ENCODE results near the gene DEPDC7.

The DEPDC7 gene

GRCh38 chr11:33001281-33001680 lies 14.4 kb upstream of the DEPDC7 start:
- Histone ChIP-seq H3K27me3 (ENCODE audit: control insufficient read depth, insufficient read depth, low read length) (no peaks in the 10 kb centered on the region), H3K27ac (ENCODE audit: low read length) (no peak overlapping the region)

DNA sequence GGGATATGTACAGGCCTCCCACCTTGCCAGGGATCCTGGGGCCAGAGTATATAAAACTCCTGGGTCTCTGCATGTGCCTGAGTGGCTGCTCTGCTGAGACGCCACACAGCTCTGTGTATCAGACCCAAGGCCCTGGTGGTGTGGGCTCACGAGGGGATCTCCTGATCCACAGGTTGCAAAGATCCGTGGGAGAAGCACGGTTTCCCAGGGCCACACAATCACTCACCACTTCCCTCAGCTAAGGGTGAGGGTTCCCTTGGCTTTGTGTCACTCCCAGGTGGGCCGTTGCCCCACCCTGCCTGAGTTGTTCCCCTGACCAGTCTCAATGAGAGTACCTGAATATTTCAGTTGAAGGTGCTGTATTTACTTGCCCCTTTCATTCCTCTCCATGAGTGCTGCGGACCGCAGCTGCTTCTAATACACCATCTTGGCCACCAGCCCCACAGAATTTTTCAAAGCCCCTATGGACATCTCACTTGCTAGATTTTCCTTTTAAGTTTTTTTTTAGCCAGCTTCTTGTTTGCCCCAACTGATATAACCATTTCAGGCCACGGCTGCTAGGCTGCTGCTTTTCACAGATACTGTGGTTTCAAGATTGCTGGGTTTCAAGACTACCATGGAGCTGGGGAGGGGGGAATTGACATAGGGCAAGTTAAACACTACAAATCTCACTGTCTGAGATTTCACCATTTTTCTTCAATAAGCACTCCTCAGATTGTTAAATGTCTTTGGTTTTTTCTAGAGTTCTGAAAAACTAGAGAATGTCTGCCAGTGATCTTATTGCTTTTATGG lies 13.7 kb upstream of the DEPDC7 start:
- H3K4me3 ChIP-seq (ENCODE audit: low read length), result no peak overlapping the region
- no peaks in the 10 kb centered on the region for H3K36me3 ChIP-seq (ENCODE audit: control insufficient read depth, low read depth, low read length)
- H3K27ac ChIP-seq (ENCODE audit: low read length), result no peak overlapping the region
- H3K9me3 ChIP-seq (ENCODE audit: control insufficient read depth, low read depth, low read length), result no peaks in the 10 kb centered on the region
- no peak overlapping the region for H3K9ac ChIP-seq (ENCODE audit: low read length)
- H3K27me3 ChIP-seq (ENCODE audit: control insufficient read depth, insufficient read depth, low read length), result no peaks in the 10 kb centered on the region
- H3K4me1 ChIP-seq (ENCODE audit: control insufficient read depth, low read depth, low read length), result no peaks in the 10 kb centered on the region

More at GRCh38 chr11:33001281-33001680, 14.4 kb upstream of the DEPDC7 start:
- no peak overlapping the region for H3K9ac ChIP-seq (ENCODE audit: low read length)
- no peaks in the 10 kb centered on the region for H3K4me1 ChIP-seq (ENCODE audit: control insufficient read depth, low read depth, low read length)
- H3K36me3 ChIP-seq (ENCODE audit: control insufficient read depth, low read depth, low read length), result no peaks in the 10 kb centered on the region
- no peaks in the 10 kb centered on the region for H3K9me3 ChIP-seq (ENCODE audit: control insufficient read depth, low read depth, low read length)
- no peak overlapping the region for H3K4me3 ChIP-seq (ENCODE audit: low read length)

DNA sequence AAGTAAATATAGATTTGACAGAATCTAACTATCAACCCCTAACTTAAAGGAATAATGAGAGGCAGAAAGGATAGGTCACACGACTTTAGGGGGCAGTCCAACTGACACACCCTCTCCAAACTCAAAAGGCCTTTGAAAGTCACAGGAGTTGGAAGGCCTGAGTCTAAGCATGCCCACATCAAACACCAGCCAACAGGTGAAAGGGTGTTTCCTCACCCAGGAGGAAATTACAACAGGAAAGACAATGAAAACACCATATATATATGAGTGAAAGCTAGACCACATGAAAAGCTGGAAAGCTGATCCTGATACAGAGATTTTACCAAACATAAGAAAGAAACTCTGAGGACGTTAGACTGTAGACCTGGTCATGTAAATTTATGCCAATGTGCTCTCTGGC lies 10.5 kb upstream of the DEPDC7 start:
- no peak overlapping the region for H3K4me3 ChIP-seq (ENCODE audit: low read length)
- H3K9me3 ChIP-seq (ENCODE audit: control insufficient read depth, low read depth, low read length), result no peaks in the 10 kb centered on the region
- H3K27ac ChIP-seq (ENCODE audit: low read length), result no peak overlapping the region
- H3K27me3 ChIP-seq (ENCODE audit: control insufficient read depth, insufficient read depth, low read length), result no peaks in the 10 kb centered on the region
- no peaks in the 10 kb centered on the region for H3K36me3 ChIP-seq (ENCODE audit: control insufficient read depth, low read depth, low read length)
- H3K9ac ChIP-seq (ENCODE audit: low read length), result no peak overlapping the region
- H3K4me1 ChIP-seq (ENCODE audit: control insufficient read depth, low read depth, low read length), result no peaks in the 10 kb centered on the region

DNA sequence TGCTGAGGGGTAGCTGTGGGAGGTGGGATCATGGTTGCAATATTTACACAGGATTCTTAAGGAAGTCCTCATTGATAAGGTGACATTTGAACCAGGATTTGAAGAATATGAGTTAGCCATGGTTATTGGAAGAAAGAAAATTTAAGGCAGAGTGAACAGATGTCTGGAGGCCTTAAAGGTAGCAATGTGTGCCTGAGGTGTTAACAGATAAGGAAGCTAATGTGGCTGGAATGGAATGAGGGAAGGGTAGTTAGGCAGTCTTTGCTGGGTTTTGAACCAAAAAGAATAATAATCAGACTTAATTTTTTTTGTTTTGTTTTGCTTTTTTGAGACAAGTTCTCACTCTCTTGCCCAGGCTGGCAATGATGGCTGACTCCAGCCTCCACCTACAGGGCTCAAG lies 9.7 kb upstream of the DEPDC7 start:
- H3K9me3 ChIP-seq (ENCODE audit: control insufficient read depth, low read depth, low read length), result no peaks in the 10 kb centered on the region

DNA sequence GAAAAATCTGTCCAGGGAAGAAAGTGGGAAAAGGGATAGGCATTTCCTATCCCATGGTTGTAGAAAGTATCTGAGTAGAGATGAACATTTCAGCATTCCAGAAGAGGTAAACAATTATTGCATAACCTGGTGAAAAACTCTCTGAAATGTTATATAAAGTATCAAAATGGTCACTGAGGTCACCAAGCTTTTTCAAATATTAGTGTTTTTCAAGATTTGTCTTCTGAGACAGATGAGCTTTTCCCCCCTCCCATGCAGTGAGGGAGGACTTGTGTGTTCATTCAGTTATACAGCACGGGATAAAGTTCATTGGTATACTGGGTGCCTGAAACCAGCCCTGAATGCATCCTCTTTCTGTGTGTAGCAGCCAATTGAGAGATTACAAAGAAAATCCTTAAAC lies 1.9 kb upstream of the DEPDC7 start:
- Histone ChIP-seq H3K27ac (ENCODE audit: low read length) (no peak overlapping the region), H3K4me3 (ENCODE audit: low read length) (no peak overlapping the region), H3K9ac (ENCODE audit: low read length) (no peak overlapping the region), H3K36me3 (ENCODE audit: control insufficient read depth, low read depth, low read length) (no peaks in the 10 kb centered on the region), H3K4me1 (ENCODE audit: control insufficient read depth, low read depth, low read length) (peaks cover 10% of the 10 kb centered on the region), H3K27me3 (ENCODE audit: control insufficient read depth, insufficient read depth, low read length) (peaks cover 27% of the 10 kb centered on the region), H3K9me3 (ENCODE audit: control insufficient read depth, low read depth, low read length) (no peaks in the 10 kb centered on the region)

More for the DNA sequence above, 9.7 kb upstream of the DEPDC7 start:
- Histone ChIP-seq H3K9ac (ENCODE audit: low read length) (no peak overlapping the region), H3K36me3 (ENCODE audit: control insufficient read depth, low read depth, low read length) (no peaks in the 10 kb centered on the region), H3K27me3 (ENCODE audit: control insufficient read depth, insufficient read depth, low read length) (no peaks in the 10 kb centered on the region), H3K4me3 (ENCODE audit: low read length) (no peak overlapping the region), H3K4me1 (ENCODE audit: control insufficient read depth, low read depth, low read length) (no peaks in the 10 kb centered on the region), H3K27ac (ENCODE audit: low read length) (no peak overlapping the region)

GRCh38 chr11:33016654-33017053 lies 976 bp downstream of the DEPDC7 start:
- Histone ChIP-seq H3K36me3 (ENCODE audit: control insufficient read depth, low read depth, low read length) (no peaks in the 10 kb centered on the region), H3K9ac (ENCODE audit: low read length) (no peak overlapping the region), H3K4me3 (ENCODE audit: low read length) (peak overlapping the region; percentile 66), H3K27me3 (ENCODE audit: control insufficient read depth, insufficient read depth, low read length) (peaks cover 27% of the 10 kb centered on the region), H3K4me1 (ENCODE audit: control insufficient read depth, low read depth, low read length) (peaks cover 10% of the 10 kb centered on the region), H3K9me3 (ENCODE audit: control insufficient read depth, low read depth, low read length) (no peaks in the 10 kb centered on the region), H3K27ac (ENCODE audit: low read length) (no peak overlapping the region)

- Histone ChIP-seq H3K9me3 (ENCODE audit: control insufficient read depth, low read depth, low read length) (no peaks in the 10 kb centered on the region), H3K36me3 (ENCODE audit: control insufficient read depth, low read depth, low read length) (no peaks in the 10 kb centered on the region), H3K27ac (ENCODE audit: low read length) (no peak overlapping the region), H3K9ac (ENCODE audit: low read length) (no peak overlapping the region), H3K4me1 (ENCODE audit: control insufficient read depth, low read depth, low read length) (peaks cover 10% of the 10 kb centered on the region), H3K4me3 (ENCODE audit: low read length) (no peak overlapping the region), H3K27me3 (ENCODE audit: control insufficient read depth, insufficient read depth, low read length) (peaks cover 27% of the 10 kb centered on the region)
Observed at GRCh38 chr11:33017478-33017877, 1.8 kb downstream of the DEPDC7 start.

GRCh38 chr11:33017965-33018364 lies 2.3 kb downstream of the DEPDC7 start:
- no peak overlapping the region for H3K9ac ChIP-seq (ENCODE audit: low read length)
- no peaks in the 10 kb centered on the region for H3K9me3 ChIP-seq (ENCODE audit: control insufficient read depth, low read depth, low read length)
- no peaks in the 10 kb centered on the region for H3K36me3 ChIP-seq (ENCODE audit: control insufficient read depth, low read depth, low read length)
- H3K27me3 ChIP-seq (ENCODE audit: control insufficient read depth, insufficient read depth, low read length), result peaks cover 27% of the 10 kb centered on the region
- H3K27ac ChIP-seq (ENCODE audit: low read length), result no peak overlapping the region
- H3K4me1 ChIP-seq (ENCODE audit: control insufficient read depth, low read depth, low read length), result peaks cover 10% of the 10 kb centered on the region
- no peak overlapping the region for H3K4me3 ChIP-seq (ENCODE audit: low read length)

DNA sequence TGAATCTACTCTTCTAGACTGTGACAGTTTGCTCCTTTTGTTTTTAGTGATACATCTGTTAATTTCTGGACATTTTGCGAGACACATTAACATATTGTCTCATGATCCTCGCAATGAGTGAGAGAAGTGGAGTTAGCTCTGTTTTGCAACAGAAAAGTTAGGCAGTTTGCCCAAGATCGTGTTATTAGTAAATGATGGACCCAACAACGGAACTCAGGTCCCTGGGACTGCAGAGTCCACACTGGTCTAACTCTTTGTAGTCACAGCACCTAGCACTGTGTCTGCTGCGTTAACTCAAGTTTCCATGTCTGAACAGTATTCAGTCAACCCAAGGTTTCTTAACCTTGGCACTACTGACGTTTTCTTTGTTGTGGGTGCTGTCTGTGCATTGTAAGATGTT lies 3.2 kb downstream of the DEPDC7 start:
- Histone ChIP-seq H3K4me3 (ENCODE audit: low read length) (no peak overlapping the region), H3K36me3 (ENCODE audit: control insufficient read depth, low read depth, low read length) (no peaks in the 10 kb centered on the region), H3K27me3 (ENCODE audit: control insufficient read depth, insufficient read depth, low read length) (peaks cover 27% of the 10 kb centered on the region), H3K9me3 (ENCODE audit: control insufficient read depth, low read depth, low read length) (no peaks in the 10 kb centered on the region), H3K4me1 (ENCODE audit: control insufficient read depth, low read depth, low read length) (peaks cover 10% of the 10 kb centered on the region), H3K27ac (ENCODE audit: low read length) (no peak overlapping the region), H3K9ac (ENCODE audit: low read length) (no peak overlapping the region)

DNA sequence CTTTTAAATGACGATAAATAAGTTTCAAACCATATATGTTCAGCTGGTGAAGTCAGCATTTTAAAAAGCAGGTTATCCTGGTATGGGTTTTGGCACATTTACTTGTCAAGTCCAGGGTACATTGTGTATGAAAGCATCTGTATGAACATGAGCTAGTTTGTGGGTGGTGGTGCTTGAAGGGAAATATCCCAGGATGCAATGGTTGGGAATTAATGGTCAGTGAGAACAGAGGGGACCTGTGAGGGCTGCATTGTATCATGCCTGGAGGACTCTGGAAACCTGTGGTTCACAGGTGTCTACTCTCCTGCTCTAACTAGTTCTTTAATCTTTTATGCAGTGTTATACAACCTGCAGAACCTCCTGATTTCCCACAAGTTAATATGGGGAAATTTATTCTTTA lies 5.8 kb downstream of the DEPDC7 start:
- H3K4me1 ChIP-seq (ENCODE audit: control insufficient read depth, low read depth, low read length), result peaks cover 8% of the 10 kb centered on the region
- peaks cover 15% of the 10 kb centered on the region for H3K27me3 ChIP-seq (ENCODE audit: control insufficient read depth, insufficient read depth, low read length)
- no peak overlapping the region for H3K9ac ChIP-seq (ENCODE audit: low read length)
- no peaks in the 10 kb centered on the region for H3K36me3 ChIP-seq (ENCODE audit: control insufficient read depth, low read depth, low read length)
- H3K27ac ChIP-seq (ENCODE audit: low read length), result no peak overlapping the region
- no peak overlapping the region for H3K4me3 ChIP-seq (ENCODE audit: low read length)
- no peaks in the 10 kb centered on the region for H3K9me3 ChIP-seq (ENCODE audit: control insufficient read depth, low read depth, low read length)

DNA sequence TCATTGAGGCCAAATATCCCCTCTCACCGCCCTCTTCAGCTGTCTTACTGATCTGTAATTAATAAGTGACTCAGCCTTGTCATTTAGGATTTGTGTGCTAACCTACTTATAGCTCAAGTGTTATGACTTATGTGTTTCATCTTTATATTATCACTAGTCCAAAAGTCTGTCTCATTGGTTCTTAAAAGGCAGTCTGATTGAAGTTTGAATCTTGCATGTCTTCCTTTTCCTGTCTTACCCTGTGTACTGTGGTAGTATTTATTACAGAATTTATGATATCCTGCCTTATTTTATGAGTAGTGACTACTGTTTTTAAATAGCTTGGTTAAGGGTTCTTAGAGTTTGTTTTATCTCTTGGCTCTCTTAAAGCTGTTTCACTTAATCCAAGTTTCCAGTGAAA lies 6.3 kb downstream of the DEPDC7 start:
- Histone ChIP-seq H3K9me3 (ENCODE audit: control insufficient read depth, low read depth, low read length) (no peaks in the 10 kb centered on the region), H3K4me1 (ENCODE audit: control insufficient read depth, low read depth, low read length) (peaks cover 4% of the 10 kb centered on the region), H3K27ac (ENCODE audit: low read length) (no peak overlapping the region), H3K4me3 (ENCODE audit: low read length) (no peak overlapping the region), H3K9ac (ENCODE audit: low read length) (no peak overlapping the region), H3K27me3 (ENCODE audit: control insufficient read depth, insufficient read depth, low read length) (peaks cover 11% of the 10 kb centered on the region), H3K36me3 (ENCODE audit: control insufficient read depth, low read depth, low read length) (no peaks in the 10 kb centered on the region)

- no peak overlapping the region for H3K4me3 ChIP-seq (ENCODE audit: low read length)
- no peaks in the 10 kb centered on the region for H3K36me3 ChIP-seq (ENCODE audit: control insufficient read depth, low read depth, low read length)
- no peak overlapping the region for H3K27ac ChIP-seq (ENCODE audit: low read length)
- H3K4me1 ChIP-seq (ENCODE audit: control insufficient read depth, low read depth, low read length), result no peaks in the 10 kb centered on the region
- H3K27me3 ChIP-seq (ENCODE audit: control insufficient read depth, insufficient read depth, low read length), result no peaks in the 10 kb centered on the region
- H3K9me3 ChIP-seq (ENCODE audit: control insufficient read depth, low read depth, low read length), result no peaks in the 10 kb centered on the region
- H3K9ac ChIP-seq (ENCODE audit: low read length), result no peak overlapping the region
Observed at GRCh38 chr11:33025339-33025722, 9.7 kb downstream of the DEPDC7 start.
